ENCODE data around the gene TMEM132D. TPM values are rescaled to one million over a fixed set of nuclear protein-coding genes. Genes with fewer than 3 reads are reported as not detected.

TMEM132D gene
- total and polyA plus RNA-seq, 4 donors = 0.06 to 0.20 (median 0.13) TPM

DNA sequence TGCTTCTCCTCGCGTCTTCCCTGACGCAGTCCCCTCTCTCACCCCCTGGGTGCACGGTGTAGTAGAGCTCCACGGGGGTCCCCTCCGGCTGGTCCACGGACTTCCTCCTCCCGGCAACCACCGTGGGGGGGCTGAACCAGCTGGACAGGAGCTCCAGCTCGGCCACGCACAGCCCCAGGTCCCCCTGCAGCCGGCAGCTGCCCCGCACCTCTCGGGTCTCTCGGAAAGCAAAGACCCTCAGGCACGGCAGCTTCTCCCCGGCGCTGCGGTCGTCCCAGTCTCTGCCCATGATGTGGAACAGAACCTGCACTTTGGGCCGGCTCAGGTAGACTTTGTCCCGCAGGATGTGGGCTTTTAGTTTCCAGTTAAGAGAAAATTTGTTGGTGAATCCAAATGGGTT, 203.8 kb downstream of the TMEM132D start:
- no peak for TF ChIP-seq CTCF (IDR thresholded peaks at IDR 0.05; ENCODE audit: control extremely low read depth, extremely low read depth)
- Histone ChIP-seq H3K27me3 (ENCODE audit: control insufficient read depth in 3 of 3, insufficient read depth in 3 of 3, low read length in 2 of 3) (no peaks in the 10 kb centered on the region), H3K4me3 (no peak overlapping the region), H3K9me3 (ENCODE audit: control insufficient read depth in 4 of 4, insufficient read depth in 3 of 4, low read length in 3 of 4) (peaks cover 0 to 10% (median under 1%) of the 10 kb centered on the region in 4 donors), H3K4me1 (ENCODE audit: control insufficient read depth in 5 of 5, insufficient read depth in 5 of 5, low read length in 5 of 5) (no peaks in the 10 kb centered on the region), H3K27ac (ENCODE audit: low read depth in 1 of 2, low read length in 1 of 2) (no peak overlapping the region), H3K36me3 (ENCODE audit: control insufficient read depth in 4 of 4, insufficient read depth in 4 of 4, low read length in 4 of 4) (no peaks in the 10 kb centered on the region), H3K9ac (ENCODE audit: insufficient read depth in 1 of 2, low read length in 2 of 2) (no peak overlapping the region)
- ATAC-seq (ENCODE audit: insufficient read depth, low FRiP score) = no peak
- no peak for DNase-seq
- WGBS, 2 donors = 94% methylated on average over 22 of the region's 22 CpGs

GRCh38 chr12:129696926-129697325, 206.9 kb downstream of the TMEM132D start:
- Histone ChIP-seq H3K9ac (ENCODE audit: insufficient read depth in 1 of 2, low read length in 2 of 2) (no peak overlapping the region), H3K9me3 (ENCODE audit: control insufficient read depth in 4 of 4, insufficient read depth in 3 of 4, low read length in 3 of 4) (peaks cover 0 to 5% (median 0%) of the 10 kb centered on the region in 4 donors), H3K27me3 (ENCODE audit: control insufficient read depth in 3 of 3, insufficient read depth in 3 of 3, low read length in 2 of 3) (no peaks in the 10 kb centered on the region), H3K36me3 (ENCODE audit: control insufficient read depth in 4 of 4, insufficient read depth in 4 of 4, low read length in 4 of 4) (no peaks in the 10 kb centered on the region), H3K4me1 (ENCODE audit: control insufficient read depth in 5 of 5, insufficient read depth in 5 of 5, low read length in 5 of 5) (no peaks in the 10 kb centered on the region), H3K27ac (ENCODE audit: low read depth in 1 of 2, low read length in 1 of 2) (no peak overlapping the region), H3K4me3 (no peak overlapping the region)
- ATAC-seq (ENCODE audit: insufficient read depth, low FRiP score) = no peak
- TF ChIP-seq CTCF (IDR thresholded peaks at IDR 0.05; ENCODE audit: control extremely low read depth, extremely low read depth) = no peak
- DNase-seq = peak; percentile 11 to 48 (median 37)
- WGBS, 2 donors = 55 to 64% methylated on average over 11 of the region's 11 CpGs

GRCh38 chr12:129696405-129696804, 207.4 kb downstream of the TMEM132D start:
- H3K9me3 ChIP-seq (ENCODE audit: control insufficient read depth in 4 of 4, insufficient read depth in 3 of 4, low read length in 3 of 4) = peaks cover 0 to 5% (median 0%) of the 10 kb centered on the region in 4 donors
- no peak overlapping the region for H3K9ac ChIP-seq (ENCODE audit: insufficient read depth in 1 of 2, low read length in 2 of 2)
- ATAC-seq (ENCODE audit: insufficient read depth, low FRiP score) = no peak
- H3K27me3 ChIP-seq (ENCODE audit: control insufficient read depth in 3 of 3, insufficient read depth in 3 of 3, low read length in 2 of 3) = no peaks in the 10 kb centered on the region
- no peak overlapping the region for H3K27ac ChIP-seq (ENCODE audit: low read depth in 1 of 2, low read length in 1 of 2)
- no peaks in the 10 kb centered on the region for H3K36me3 ChIP-seq (ENCODE audit: control insufficient read depth in 4 of 4, insufficient read depth in 4 of 4, low read length in 4 of 4)
- H3K4me3 ChIP-seq = no peak overlapping the region
- TF ChIP-seq CTCF (IDR thresholded peaks at IDR 0.05; ENCODE audit: control extremely low read depth, extremely low read depth) = no peak
- H3K4me1 ChIP-seq (ENCODE audit: control insufficient read depth in 5 of 5, insufficient read depth in 5 of 5, low read length in 5 of 5) = no peaks in the 10 kb centered on the region
- no peak for DNase-seq
- 35 to 41% methylated on average over 5 of the region's 5 CpGs for WGBS, 2 donors

DNA sequence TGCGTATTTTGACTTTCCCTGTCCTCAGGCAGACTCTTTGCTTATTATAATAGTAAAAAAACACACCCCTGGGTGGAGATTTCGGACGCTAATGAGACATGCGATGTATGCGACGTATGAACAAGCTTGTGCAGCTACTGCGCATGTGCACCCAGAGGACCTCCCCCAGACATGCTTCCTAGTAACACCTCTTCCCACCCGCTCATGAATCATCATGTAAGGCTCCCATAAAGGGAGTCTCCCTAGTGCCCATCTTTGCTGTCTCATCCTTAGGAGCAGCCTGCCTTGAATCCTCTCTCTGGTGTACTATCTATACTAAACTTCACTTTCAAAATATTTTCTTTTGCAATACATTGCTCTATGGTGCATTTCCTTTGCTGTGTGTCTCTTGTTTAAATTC, 210.1 kb downstream of the TMEM132D start:
- WGBS, 2 donors = 94 to 96% methylated on average over 8 of the region's 8 CpGs
- Histone ChIP-seq H3K9me3 (ENCODE audit: control insufficient read depth in 4 of 4, insufficient read depth in 3 of 4, low read length in 3 of 4) (peaks cover 0 to 2% (median 0%) of the 10 kb centered on the region in 4 donors), H3K36me3 (ENCODE audit: control insufficient read depth in 4 of 4, insufficient read depth in 4 of 4, low read length in 4 of 4) (no peaks in the 10 kb centered on the region)

More for the DNA sequence above, 210.1 kb downstream of the TMEM132D start:
- no peak for TF ChIP-seq CTCF (IDR thresholded peaks at IDR 0.05; ENCODE audit: control extremely low read depth, extremely low read depth)
- H3K9ac ChIP-seq (ENCODE audit: insufficient read depth in 1 of 2, low read length in 2 of 2) = no peak overlapping the region
- no peak overlapping the region for H3K27ac ChIP-seq (ENCODE audit: low read depth in 1 of 2, low read length in 1 of 2)
- ATAC-seq (ENCODE audit: insufficient read depth, low FRiP score) (no peak), DNase-seq (no peak)
- H3K4me1 ChIP-seq (ENCODE audit: control insufficient read depth in 5 of 5, insufficient read depth in 5 of 5, low read length in 5 of 5) = no peaks in the 10 kb centered on the region
- no peaks in the 10 kb centered on the region for H3K27me3 ChIP-seq (ENCODE audit: control insufficient read depth in 3 of 3, insufficient read depth in 3 of 3, low read length in 2 of 3)
- H3K4me3 ChIP-seq = no peak overlapping the region
